WI38 (cell line): Measurements from ENCODE around the gene C1GALT1.

Experiments used
- H3K4me3 ChIP-seq: 2 replicates; pipeline ENCODE4 v1.5.1; 2011; ENCODE audit warnings: low read depth, mild to moderate bottlenecking, control low read depth, low read length
- TF ChIP-seq, protein P1 (sequence below): IDR thresholded peaks from 2 replicates; pipeline ENCODE4 v1.5.1; 2012; ENCODE audit warnings: low read depth, mild to moderate bottlenecking, control low read depth, low read length

Gene C1GALT1

DNA sequence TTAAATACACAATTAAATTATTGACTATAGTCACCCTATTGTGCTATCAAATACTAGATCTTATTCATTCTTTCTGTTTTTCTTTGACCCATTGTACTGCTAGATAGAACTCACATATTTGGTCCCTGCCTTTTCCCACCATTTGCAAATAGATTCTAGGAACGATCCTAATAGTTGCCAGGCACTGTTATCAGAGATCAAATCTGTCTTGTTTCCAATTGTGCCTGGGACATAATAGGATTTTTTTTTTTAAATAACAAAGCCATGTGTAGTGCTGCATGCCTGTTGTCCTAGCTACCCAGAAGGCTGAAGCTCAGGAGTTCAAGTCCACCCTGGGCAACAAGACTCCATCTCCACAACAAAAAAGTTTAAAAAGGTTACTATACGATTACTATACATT, 72.0 kb downstream of the C1GALT1 start:
- H3K4me3 ChIP-seq, result no peak overlapping the region
- TF ChIP-seq, protein P1, sequence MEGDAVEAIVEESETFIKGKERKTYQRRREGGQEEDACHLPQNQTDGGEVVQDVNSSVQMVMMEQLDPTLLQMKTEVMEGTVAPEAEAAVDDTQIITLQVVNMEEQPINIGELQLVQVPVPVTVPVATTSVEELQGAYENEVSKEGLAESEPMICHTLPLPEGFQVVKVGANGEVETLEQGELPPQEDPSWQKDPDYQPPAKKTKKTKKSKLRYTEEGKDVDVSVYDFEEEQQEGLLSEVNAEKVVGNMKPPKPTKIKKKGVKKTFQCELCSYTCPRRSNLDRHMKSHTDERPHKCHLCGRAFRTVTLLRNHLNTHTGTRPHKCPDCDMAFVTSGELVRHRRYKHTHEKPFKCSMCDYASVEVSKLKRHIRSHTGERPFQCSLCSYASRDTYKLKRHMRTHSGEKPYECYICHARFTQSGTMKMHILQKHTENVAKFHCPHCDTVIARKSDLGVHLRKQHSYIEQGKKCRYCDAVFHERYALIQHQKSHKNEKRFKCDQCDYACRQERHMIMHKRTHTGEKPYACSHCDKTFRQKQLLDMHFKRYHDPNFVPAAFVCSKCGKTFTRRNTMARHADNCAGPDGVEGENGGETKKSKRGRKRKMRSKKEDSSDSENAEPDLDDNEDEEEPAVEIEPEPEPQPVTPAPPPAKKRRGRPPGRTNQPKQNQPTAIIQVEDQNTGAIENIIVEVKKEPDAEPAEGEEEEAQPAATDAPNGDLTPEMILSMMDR, result no peak

- TF ChIP-seq, protein P1, result no peak
- no peak overlapping the region for H3K4me3 ChIP-seq
These were observed 72.6 kb downstream of the C1GALT1 start for GRCh38 chr7:7254908-7255307.

DNA sequence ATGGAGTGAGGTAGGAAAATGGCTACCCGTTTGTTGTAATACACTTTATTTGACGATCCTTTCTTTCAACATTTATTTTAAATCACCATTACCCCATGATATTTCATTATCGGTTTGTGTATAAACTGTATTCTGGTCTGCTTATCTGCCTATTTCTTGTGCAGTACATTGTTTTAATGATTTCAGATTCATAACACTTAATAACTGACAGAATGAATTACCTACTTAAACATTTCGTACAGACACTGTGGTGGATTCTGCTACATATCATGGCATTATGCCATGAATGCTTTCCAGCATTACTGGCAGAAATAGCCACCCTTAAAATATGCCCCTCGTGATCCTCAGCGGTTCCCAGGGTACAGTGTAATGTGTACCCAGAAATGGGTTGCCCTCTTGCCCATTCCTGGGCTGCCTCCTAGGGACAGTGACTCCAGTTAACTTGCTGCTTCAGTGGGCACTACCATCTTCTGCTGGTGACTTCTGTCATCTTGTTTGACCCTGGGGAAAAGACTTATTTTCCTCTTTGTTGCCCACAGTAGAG, 74.5 kb downstream of the C1GALT1 start:
- no peak overlapping the region for H3K4me3 ChIP-seq
- TF ChIP-seq, protein P1, result no peak

DNA sequence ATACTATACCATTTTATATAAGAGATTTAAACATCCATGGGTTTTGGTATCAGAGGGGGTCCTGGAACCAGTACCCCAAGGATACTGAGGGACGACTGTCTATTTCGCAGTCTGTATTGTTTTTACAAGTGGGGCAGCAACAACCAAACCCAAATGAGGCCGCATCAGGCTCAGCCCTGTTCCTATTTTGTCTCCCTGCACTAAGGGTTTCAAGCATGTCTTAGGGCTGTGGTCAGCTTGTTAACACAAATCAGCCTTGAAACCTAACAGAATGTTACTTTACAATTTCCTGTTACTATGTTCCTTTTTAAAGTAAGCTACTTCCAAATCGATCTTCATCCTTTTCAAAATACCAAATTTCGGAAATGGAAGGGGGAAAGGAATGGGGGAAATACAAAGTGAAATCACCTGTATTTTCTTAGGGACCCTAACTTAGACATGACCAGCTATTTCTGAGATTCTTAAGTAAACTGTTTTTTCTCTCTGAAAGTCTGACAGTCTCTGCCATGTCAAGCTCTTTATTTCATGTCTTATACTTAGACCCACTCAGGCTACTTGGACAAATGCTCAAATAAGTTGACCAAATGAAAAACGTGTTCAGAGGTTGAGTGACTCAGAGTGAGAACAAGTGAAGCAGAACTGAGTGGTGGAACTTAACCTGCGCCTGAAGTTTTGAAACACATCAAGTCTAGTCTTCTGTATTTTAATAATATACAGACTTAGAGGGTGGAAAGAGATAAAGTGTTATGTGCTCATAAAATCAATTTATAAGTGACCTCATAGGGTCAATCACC, 75.8 kb downstream of the C1GALT1 start:
- H3K4me3 ChIP-seq, result no peak overlapping the region
- TF ChIP-seq, protein P1, result no peak

DNA sequence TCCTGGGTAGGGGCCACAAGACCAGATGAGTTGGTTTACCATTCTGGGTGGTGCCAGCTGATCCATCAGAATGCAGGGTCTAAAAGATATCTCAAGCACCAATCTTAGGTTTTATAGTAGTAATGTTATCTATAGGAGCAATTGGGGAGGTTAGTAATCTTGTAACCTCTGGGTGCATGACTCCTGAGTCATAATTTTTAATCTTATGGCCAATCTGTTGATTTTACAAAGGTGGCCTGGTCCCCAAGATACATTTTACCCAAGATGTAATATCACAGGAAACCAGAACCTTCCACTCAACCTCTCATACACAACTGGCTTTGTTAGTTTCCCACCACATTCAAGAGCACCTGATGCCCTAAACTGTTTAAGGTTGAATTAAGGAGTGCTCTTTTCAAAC, 79.5 kb downstream of the C1GALT1 start:
- TF ChIP-seq, protein P1, result no peak
- no peak overlapping the region for H3K4me3 ChIP-seq

- TF ChIP-seq, protein P1, result no peak
- no peak overlapping the region for H3K4me3 ChIP-seq
These were observed 81.2 kb downstream of the C1GALT1 start for GRCh38 chr7:7263297-7264230.
